ENCODE measurements around the gene XXYLT1. TPM values are rescaled to one million over a fixed set of nuclear protein-coding genes. Genes with fewer than 3 reads are reported as not detected.

XXYLT1 gene
- total and polyA plus RNA-seq, 9 of the 15 experiments (the other 6 are each of a cell fraction or from before 2014, with no cell fraction given), result 1.9 to 18.9 (median 15.0) TPM

- TF ChIP-seq ZBTB34 (CRISPR knock-in tag; IDR thresholded peaks at IDR 0.05) (no peak), FOSL1 (tag; conservative IDR thresholded peaks at IDR 0.05) (peak; percentile 49; the same call in 1 of the 2 replicates), SIN3B (IDR thresholded peaks at IDR 0.05; ENCODE audit: low read depth) (no peak), MAZ (CRISPR knock-in tag; conservative IDR thresholded peaks at IDR 0.05 in 1 of 2, IDR thresholded peaks at IDR 0.05 in 1 of 2) (peak; percentile 93 to 97), TARDBP (IDR thresholded peaks at IDR 0.05) (no peak), RAD21 (CRISPR knock-in tag; conservative IDR thresholded peaks at IDR 0.05 in 1 of 2, IDR thresholded peaks at IDR 0.05 in 1 of 2) (peak; percentile 90 to 96), ZNF23 (CRISPR knock-in tag; IDR thresholded peaks at IDR 0.05) (no peak), ZNF512 (tag; IDR thresholded peaks at IDR 0.05) (no peak), NR4A1 (CRISPR knock-in tag; IDR thresholded peaks at IDR 0.05) (0 out of 2 replicates have a peak, but pooled peaks have one; percentile 13), NR4A1 (tag; IDR thresholded peaks at IDR 0.05) (peak; percentile 59; the same call in 1 of the 2 replicates), ZFPM2 (CRISPR knock-in tag; IDR thresholded peaks at IDR 0.05) (0 out of 2 replicates have a peak, but pooled peaks have one; percentile 37), DIDO1 (tag; IDR thresholded peaks at IDR 0.05; ENCODE audit: low read depth) (no peak), ZNF408 (CRISPR knock-in tag; IDR thresholded peaks at IDR 0.05; ENCODE audit: low read depth) (no peak), SMAD3 (CRISPR knock-in tag; conservative IDR thresholded peaks at IDR 0.05) (no peak), FOXA3 (CRISPR knock-in tag; conservative IDR thresholded peaks at IDR 0.05 in 1 of 2, IDR thresholded peaks at IDR 0.05 in 1 of 2) (no peak; a peak in 1 of 4 replicates), ELF2 (CRISPR knock-in tag; IDR thresholded peaks at IDR 0.05) (no peak)
- TF ChIP-seq, protein P1, sequence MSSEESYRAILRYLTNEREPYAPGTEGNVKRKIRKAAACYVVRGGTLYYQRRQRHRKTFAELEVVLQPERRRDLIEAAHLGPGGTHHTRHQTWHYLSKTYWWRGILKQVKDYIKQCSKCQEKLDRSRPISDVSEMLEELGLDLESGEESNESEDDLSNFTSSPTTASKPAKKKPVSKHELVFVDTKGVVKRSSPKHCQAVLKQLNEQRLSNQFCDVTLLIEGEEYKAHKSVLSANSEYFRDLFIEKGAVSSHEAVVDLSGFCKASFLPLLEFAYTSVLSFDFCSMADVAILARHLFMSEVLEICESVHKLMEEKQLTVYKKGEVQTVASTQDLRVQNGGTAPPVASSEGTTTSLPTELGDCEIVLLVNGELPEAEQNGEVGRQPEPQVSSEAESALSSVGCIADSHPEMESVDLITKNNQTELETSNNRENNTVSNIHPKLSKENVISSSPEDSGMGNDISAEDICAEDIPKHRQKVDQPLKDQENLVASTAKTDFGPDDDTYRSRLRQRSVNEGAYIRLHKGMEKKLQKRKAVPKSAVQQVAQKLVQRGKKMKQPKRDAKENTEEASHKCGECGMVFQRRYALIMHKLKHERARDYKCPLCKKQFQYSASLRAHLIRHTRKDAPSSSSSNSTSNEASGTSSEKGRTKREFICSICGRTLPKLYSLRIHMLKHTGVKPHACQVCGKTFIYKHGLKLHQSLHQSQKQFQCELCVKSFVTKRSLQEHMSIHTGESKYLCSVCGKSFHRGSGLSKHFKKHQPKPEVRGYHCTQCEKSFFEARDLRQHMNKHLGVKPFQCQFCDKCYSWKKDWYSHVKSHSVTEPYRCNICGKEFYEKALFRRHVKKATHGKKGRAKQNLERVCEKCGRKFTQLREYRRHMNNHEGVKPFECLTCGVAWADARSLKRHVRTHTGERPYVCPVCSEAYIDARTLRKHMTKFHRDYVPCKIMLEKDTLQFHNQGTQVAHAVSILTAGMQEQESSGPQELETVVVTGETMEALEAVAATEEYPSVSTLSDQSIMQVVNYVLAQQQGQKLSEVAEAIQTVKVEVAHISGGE (CRISPR knock-in tag; IDR thresholded peaks at IDR 0.05), result peak in 1 of 3 experiments; percentile 79; a peak in 2 of 6 replicates
- TF ChIP-seq, protein P2, sequence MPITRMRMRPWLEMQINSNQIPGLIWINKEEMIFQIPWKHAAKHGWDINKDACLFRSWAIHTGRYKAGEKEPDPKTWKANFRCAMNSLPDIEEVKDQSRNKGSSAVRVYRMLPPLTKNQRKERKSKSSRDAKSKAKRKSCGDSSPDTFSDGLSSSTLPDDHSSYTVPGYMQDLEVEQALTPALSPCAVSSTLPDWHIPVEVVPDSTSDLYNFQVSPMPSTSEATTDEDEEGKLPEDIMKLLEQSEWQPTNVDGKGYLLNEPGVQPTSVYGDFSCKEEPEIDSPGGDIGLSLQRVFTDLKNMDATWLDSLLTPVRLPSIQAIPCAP (CRISPR knock-in tag; IDR thresholded peaks at IDR 0.05; ENCODE audit: borderline replicate concordance), result no peak
Measured at GRCh38 chr3:195259475-195260279, 11.3 kb downstream of the XXYLT1 start (continued).

Data from K562 (cell line).